ENCODE data around the gene SLC35E3. TPM values are rescaled to one million over a fixed set of nuclear protein-coding genes. Genes with fewer than 3 reads are reported as not detected.
A peak's percentile ranks its signal among the peaks of the same experiment; 100 is the strongest.
"Not testable (repeated sequence)": the region's sequence is repeated elsewhere in the genome, so short reads cannot be mapped to it uniquely, and the experiment has no call there.

The SLC35E3 gene
- total and polyA plus RNA-seq, 3 experiments from 2014 or later, result 4.0 to 13.4 (median 5.1) TPM

DNA sequence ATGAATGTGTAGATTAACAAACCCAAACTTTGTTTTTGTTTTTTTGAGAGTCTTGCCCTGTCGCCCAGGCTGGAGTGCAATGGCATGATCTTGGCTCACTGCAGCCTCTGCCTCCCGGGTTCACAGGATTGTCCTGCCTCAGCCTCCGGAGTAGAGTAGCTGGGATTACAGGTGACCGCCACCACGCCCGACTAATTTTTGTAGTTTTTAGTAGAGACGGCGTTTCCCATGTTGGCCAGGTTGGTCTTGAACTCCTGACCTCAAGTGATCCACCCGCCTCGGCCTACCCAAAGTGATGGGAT lies 61.2 kb downstream of the SLC35E3 start:
- H3K4me1 Mint-ChIP-seq, result peaks cover 26 to 37% (median 33%) of the 10 kb centered on the region in 3 donors
- H3K36me3 ChIP-seq (ENCODE audit: insufficient read depth, low read length); H3K27me3 Mint-ChIP-seq; H3K9me3 Mint-ChIP-seq; H3K9me3 ChIP-seq (ENCODE audit: low read length); DNase-seq; H3K27me3 ChIP-seq (ENCODE audit: insufficient read depth, low read length, poor library complexity, severe bottlenecking): not testable (repeated sequence)
- Histone ChIP-seq H3K27ac (ENCODE audit: low read depth, low read length) (peak overlapping the region; percentile 95), H3K4me1 (ENCODE audit: insufficient read depth, low read length) (peaks cover 18% of the 10 kb centered on the region), H3K4me3 (ENCODE audit: low read length) (peak overlapping the region; percentile 87)
- H3K4me3 Mint-ChIP-seq, result peak overlapping the region; percentile 92 to 97 (median 95)
- peak overlapping the region; percentile 98 to 99 (median 99) for H3K27ac Mint-ChIP-seq
- H3K36me3 Mint-ChIP-seq, result peaks cover 0 to 35% (median 5%) of the 10 kb centered on the region in 3 donors
- CTCF ChIA-PET, result interaction anchor here (0.8 to 3.2 kb wide), 19 partner anchors 9 to 1538 kb away, joined by 3 to 20 read pairs (median 4); partner anchors contain the start of genes CAND1 and SLC35E3
- POLR2A ChIA-PET, result interaction anchor here (0.8 to 2.2 kb wide), 12 partner anchors 8 to 1538 kb away, joined by 3 to 32 read pairs (median 4); partner anchors contain the start of genes CAND1, RAP1B and SLC35E3

DNA sequence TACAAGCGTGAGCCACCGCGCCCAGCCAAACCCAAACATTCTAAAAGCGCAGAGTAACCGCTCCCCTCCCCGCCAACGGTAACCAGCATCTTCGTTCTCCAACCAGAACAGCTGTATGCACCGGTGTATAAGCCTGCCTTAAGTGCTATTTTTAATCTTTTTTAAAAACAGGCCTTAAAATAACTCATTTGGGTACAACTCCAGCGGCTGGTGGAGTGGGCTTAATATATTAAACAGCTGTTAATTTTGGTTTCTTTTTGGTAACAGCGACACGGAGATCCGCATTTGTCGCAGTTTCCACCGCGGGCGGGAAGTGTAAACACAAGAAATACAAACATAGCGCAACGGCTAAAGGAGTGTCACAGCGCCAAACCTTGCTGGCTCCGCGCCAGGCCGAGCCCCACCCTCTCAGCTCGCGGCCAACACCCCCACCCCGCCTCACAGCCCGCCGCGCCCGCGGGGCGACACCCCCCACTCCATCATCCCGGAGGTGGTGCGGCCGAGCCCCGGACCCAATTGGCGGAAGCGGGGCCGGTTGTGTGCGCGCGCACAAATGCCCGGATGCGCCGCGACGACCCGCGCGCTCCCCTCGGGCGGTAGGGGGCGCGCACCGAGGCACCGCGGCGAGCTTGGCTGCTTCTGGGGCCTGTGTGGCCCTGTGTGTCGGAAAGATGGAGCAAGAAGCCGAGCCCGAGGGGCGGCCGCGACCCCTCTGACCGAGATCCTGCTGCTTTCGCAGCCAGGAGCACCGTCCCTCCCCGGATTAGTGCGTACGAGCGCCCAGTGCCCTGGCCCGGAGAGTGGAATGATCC lies 61.8 kb downstream of the SLC35E3 start, which contains the start of gene MDM2:
Gene MDM2, plus strand, starts transcription at position 602 of the 812 bp plus-strand sequence. CDS start 301 bp downstream, outside the sequence.
- ChIA-PET POLR2A (interaction anchor here (0.6 to 2.2 kb wide), 14 partner anchors 8 to 1539 kb away, joined by 3 to 32 read pairs (median 4); partner anchors contain the start of genes CAND1, MDM1, RAP1B and SLC35E3), CTCF (interaction anchor here (0.8 to 3.2 kb wide), 21 partner anchors 10 to 1539 kb away, joined by 3 to 20 read pairs (median 4); partner anchors contain the start of genes CAND1 and SLC35E3)
- peak within 1 kb of the TSS; percentile 92 to 97 (median 95) for H3K4me3 Mint-ChIP-seq
- Histone ChIP-seq H3K27me3 (ENCODE audit: insufficient read depth, low read length, poor library complexity, severe bottlenecking) (no peaks in the 10 kb centered on the region), H3K4me1 (ENCODE audit: insufficient read depth, low read length) (peaks cover 24% of the 10 kb centered on the region), H3K4me3 (ENCODE audit: low read length) (peak within 1 kb of the TSS; percentile 87), H3K27ac (ENCODE audit: low read depth, low read length) (peak within 1 kb of the TSS; percentile 95), H3K9me3 (ENCODE audit: low read length) (no peaks in the 10 kb centered on the region), H3K36me3 (ENCODE audit: insufficient read depth, low read length) (peaks cover 6% of the 10 kb centered on the region)
- H3K9me3 Mint-ChIP-seq, result no peaks in the 10 kb centered on the region
- H3K4me1 Mint-ChIP-seq, result peaks cover 30 to 43% (median 38%) of the 10 kb centered on the region in 3 donors
- H3K36me3 Mint-ChIP-seq, result peaks cover 0 to 40% (median 5%) of the 10 kb centered on the region in 3 donors
- H3K27ac Mint-ChIP-seq, result peak within 1 kb of the TSS; percentile 98 to 99 (median 99)
- H3K27me3 Mint-ChIP-seq, result peaks cover 0 to 4% of the 10 kb centered on the region in 2 donors
- DNase-seq, result peak; percentile 96 to 99 (median 98)

DNA sequence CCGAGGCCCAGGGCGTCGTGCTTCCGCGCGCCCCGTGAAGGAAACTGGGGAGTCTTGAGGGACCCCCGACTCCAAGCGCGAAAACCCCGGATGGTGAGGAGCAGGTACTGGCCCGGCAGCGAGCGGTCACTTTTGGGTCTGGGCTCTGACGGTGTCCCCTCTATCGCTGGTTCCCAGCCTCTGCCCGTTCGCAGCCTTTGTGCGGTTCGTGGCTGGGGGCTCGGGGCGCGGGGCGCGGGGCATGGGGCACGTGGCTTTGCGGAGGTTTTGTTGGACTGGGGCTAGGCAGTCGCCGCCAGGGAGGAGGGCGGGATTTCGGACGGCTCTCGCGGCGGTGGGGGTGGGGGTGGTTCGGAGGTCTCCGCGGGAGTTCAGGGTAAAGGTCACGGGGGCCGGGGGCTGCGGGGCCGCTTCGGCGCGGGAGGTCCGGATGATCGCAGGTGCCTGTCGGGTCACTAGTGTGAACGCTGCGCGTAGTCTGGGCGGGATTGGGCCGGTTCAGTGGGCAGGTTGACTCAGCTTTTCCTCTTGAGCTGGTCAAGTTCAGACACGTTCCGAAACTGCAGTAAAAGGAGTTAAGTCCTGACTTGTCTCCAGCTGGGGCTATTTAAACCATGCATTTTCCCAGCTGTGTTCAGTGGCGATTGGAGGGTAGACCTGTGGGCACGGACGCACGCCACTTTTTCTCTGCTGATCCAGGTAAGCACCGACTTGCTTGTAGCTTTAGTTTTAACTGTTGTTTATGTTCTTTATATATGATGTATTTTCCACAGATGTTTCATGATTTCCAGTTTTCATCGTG lies 62.6 kb downstream of the SLC35E3 start:
- peak; percentile 31 to 65 (median 36) for DNase-seq
- Mint-ChIP-seq H3K4me1 (peaks cover 38 to 51% (median 46%) of the 10 kb centered on the region in 3 donors), H3K36me3 (peaks cover 0 to 48% (median 8%) of the 10 kb centered on the region in 3 donors), H3K4me3 (peak overlapping the region; percentile 92 to 97 (median 95)), H3K9me3 (no peaks in the 10 kb centered on the region), H3K27me3 (peaks cover 0 to 4% of the 10 kb centered on the region in 2 donors), H3K27ac (peak overlapping the region; percentile 96 to 99 (median 98))
- ChIA-PET CTCF (interaction anchor here (1.0 to 3.2 kb wide), 17 partner anchors 9 to 1540 kb away, joined by 3 to 20 read pairs (median 4); partner anchors contain the start of genes CAND1 and SLC35E3), POLR2A (interaction anchor here (0.6 to 2.2 kb wide), 13 partner anchors 7 to 1539 kb away, joined by 3 to 32 read pairs (median 4); partner anchors contain the start of genes CAND1, MDM1, NUP107 and RAP1B)
- peak overlapping the region; percentile 95 for H3K27ac ChIP-seq (ENCODE audit: low read depth, low read length)
- H3K4me3 ChIP-seq (ENCODE audit: low read length), result peak overlapping the region; percentile 87
- peaks cover 14% of the 10 kb centered on the region for H3K36me3 ChIP-seq (ENCODE audit: insufficient read depth, low read length)
- H3K4me1 ChIP-seq (ENCODE audit: insufficient read depth, low read length), result peaks cover 30% of the 10 kb centered on the region
- no peaks in the 10 kb centered on the region for H3K27me3 ChIP-seq (ENCODE audit: insufficient read depth, low read length, poor library complexity, severe bottlenecking)
- H3K9me3 ChIP-seq (ENCODE audit: low read length), result no peaks in the 10 kb centered on the region

DNA sequence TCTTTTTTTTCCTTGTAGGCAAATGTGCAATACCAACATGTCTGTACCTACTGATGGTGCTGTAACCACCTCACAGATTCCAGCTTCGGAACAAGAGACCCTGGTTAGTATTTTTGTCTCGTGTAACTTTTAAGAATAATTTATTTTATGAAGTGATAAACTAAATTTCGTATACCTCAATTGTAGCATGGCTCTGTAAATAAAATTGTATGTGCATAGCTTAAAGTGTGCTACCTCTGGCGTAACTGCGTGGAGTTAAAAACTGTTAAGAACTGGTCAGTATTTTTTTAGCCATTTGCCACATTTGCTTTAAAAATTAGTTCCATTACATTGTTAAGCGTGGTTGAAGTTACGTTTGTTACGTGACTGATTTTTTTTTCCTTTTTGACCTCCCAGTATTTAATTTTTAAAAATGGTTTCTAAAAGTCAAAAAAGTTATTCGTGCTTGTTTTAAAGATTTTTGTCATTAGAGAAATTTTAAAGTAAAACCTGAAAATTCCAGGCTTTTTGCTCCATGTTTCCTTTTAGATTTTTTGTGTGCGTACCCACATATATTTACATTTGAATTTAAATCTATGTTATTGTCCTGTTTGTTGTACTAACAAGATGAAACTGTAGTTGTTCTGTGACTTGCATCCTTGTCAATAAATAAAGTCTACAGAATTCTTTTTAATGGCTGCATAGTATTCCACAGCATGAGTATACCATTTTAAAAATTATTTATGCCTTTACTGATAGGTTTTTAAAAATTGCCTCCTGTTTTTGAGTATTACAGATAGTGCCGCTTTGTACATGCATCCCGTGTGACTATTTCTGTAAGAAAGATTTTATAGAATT lies 63.4 kb downstream of the SLC35E3 start:
- no peaks in the 10 kb centered on the region for H3K9me3 Mint-ChIP-seq
- Histone ChIP-seq H3K4me1 (ENCODE audit: insufficient read depth, low read length) (peaks cover 34% of the 10 kb centered on the region), H3K9me3 (ENCODE audit: low read length) (no peaks in the 10 kb centered on the region), H3K36me3 (ENCODE audit: insufficient read depth, low read length) (peaks cover 18% of the 10 kb centered on the region), H3K27ac (ENCODE audit: low read depth, low read length) (peak overlapping the region; percentile 95), H3K4me3 (ENCODE audit: low read length) (peak overlapping the region; percentile 87), H3K27me3 (ENCODE audit: insufficient read depth, low read length, poor library complexity, severe bottlenecking) (no peaks in the 10 kb centered on the region)
- ChIA-PET POLR2A (interaction anchor here (0.6 to 2.2 kb wide), 4 partner anchors 63 to 521 kb away, joined by 3 to 6 read pairs (median 4); partner anchors contain the start of genes NUP107 and SLC35E3), CTCF (interaction anchor here (1.0 to 3.2 kb wide), 5 partner anchors 8 to 63 kb away, joined by 3 to 20 read pairs (median 15); partner anchors contain the start of gene SLC35E3)
- peak overlapping the region; percentile 92 to 97 (median 95) for H3K4me3 Mint-ChIP-seq
- H3K4me1 Mint-ChIP-seq, result peaks cover 42 to 56% (median 52%) of the 10 kb centered on the region in 3 donors
- DNase-seq, result no peak
- H3K27me3 Mint-ChIP-seq, result peaks cover 0 to 4% of the 10 kb centered on the region in 2 donors
- peaks cover 0 to 56% (median 8%) of the 10 kb centered on the region in 3 donors for H3K36me3 Mint-ChIP-seq
- peak overlapping the region; percentile 96 to 99 (median 98) for H3K27ac Mint-ChIP-seq

DNA sequence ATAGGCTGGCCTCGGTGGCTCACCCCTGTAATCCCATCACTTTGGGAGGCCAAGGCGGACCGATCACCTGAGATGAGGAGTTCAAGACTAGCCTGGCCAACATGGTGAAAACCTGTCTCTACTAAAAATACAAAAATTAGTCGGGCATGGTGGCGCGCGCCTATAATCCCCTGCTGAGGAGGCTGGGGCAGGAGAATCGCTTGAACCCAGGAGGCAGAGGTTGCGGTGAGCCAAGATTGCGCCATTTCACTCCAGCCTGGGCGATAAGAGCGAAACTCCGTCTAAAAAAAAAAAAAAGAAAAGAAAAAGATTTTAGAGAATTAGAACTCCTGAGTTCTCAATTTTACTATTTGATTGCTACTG lies 64.0 kb downstream of the SLC35E3 start:
- Histone ChIP-seq H3K4me1 (ENCODE audit: insufficient read depth, low read length) (peaks cover 40% of the 10 kb centered on the region), H3K36me3 (ENCODE audit: insufficient read depth, low read length) (peaks cover 24% of the 10 kb centered on the region)
- CTCF ChIA-PET; H3K27me3 Mint-ChIP-seq; POLR2A ChIA-PET; DNase-seq; H3K4me3 ChIP-seq (ENCODE audit: low read length); H3K9me3 ChIP-seq (ENCODE audit: low read length); H3K27me3 ChIP-seq (ENCODE audit: insufficient read depth, low read length, poor library complexity, severe bottlenecking); H3K27ac ChIP-seq (ENCODE audit: low read depth, low read length); H3K9me3 Mint-ChIP-seq: not testable (repeated sequence)
- Mint-ChIP-seq H3K4me3 (peak overlapping the region in 6 of 7 donors; percentile 64 to 97 (median 95)), H3K4me1 (peaks cover 47 to 62% (median 58%) of the 10 kb centered on the region in 3 donors), H3K36me3 (peaks cover 0 to 62% (median 8%) of the 10 kb centered on the region in 3 donors), H3K27ac (peak overlapping the region in 4 of 8 donors; percentile 35 to 98 (median 89))

DNA sequence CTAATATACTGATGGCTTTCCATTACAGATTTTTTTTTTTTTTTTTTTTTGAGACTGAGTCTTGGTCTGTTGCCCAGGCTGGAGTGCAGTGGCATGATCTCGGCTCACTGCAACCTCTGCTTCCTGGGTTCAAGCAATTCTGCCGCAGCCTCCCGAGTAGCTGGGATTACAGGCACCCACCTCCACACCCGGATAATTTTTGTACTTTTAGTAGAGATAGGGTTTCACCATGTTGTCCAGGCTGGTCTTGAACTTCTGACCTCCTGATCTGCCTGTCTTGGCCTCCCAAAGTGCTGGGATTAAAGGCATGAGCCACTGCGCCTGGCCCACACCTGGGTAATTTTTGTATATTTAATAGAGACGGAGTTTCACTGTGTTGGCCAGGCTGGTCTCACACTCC lies 65.6 kb downstream of the SLC35E3 start:
- H3K27ac Mint-ChIP-seq, result peak overlapping the region in 4 of 8 donors; percentile 17 to 65 (median 30)

More for the DNA sequence above, 65.6 kb downstream of the SLC35E3 start:
- H3K4me1 ChIP-seq (ENCODE audit: insufficient read depth, low read length), result peaks cover 42% of the 10 kb centered on the region
- DNase-seq; H3K9me3 ChIP-seq (ENCODE audit: low read length); POLR2A ChIA-PET; H3K4me3 ChIP-seq (ENCODE audit: low read length); H3K27me3 ChIP-seq (ENCODE audit: insufficient read depth, low read length, poor library complexity, severe bottlenecking); H3K27me3 Mint-ChIP-seq; H3K9me3 Mint-ChIP-seq; H3K27ac ChIP-seq (ENCODE audit: low read depth, low read length): not testable (repeated sequence)
- CTCF ChIA-PET, result interaction anchor here (0.7 to 1.2 kb wide), 2 partner anchors 19 to 345 kb away, joined by 3 to 6 read pairs; no protein-coding TSS in a partner anchor
- H3K4me3 Mint-ChIP-seq, result peak overlapping the region in 2 of 7 donors; percentile 51 to 59
- peaks cover 30% of the 10 kb centered on the region for H3K36me3 ChIP-seq (ENCODE audit: insufficient read depth, low read length)
- peaks cover 51 to 73% (median 73%) of the 10 kb centered on the region in 3 donors for H3K4me1 Mint-ChIP-seq
- peaks cover 0 to 70% (median 11%) of the 10 kb centered on the region in 3 donors for H3K36me3 Mint-ChIP-seq
